Keratinocyte (primary cell): Measurements from ENCODE around the gene KDM8. TPM values are rescaled to one million over a fixed set of nuclear protein-coding genes. Genes with fewer than 3 reads are reported as not detected.

Experiments
- DNase-seq: peaks from one replicate; pipeline ENCODE4 v3.0.0-alpha.2; 2011; ENCODE audit warnings: low read depth, missing footprints, low spot score
- FAIRE-seq: peaks from 2 replicates; lab custom pipeline; 2011; peaks lifted over from hg19 to GRCh38; lab: Jason Lieb, UNC
- H2AFZ ChIP-seq: 2 replicates; pipeline ENCODE4 v1.6.0; 2012; ENCODE audit warnings: low read length, control low read depth, inconsistent platforms; ENCODE audit not compliant: control insufficient read depth
- H3K27ac ChIP-seq: 2 replicates; pipeline ENCODE4 v1.5.1; 2011; ENCODE audit warnings: low read length; ENCODE audit not compliant: control insufficient read depth, insufficient read depth
- H3K27me3 ChIP-seq: 3 replicates; pipeline ENCODE4 v1.6.0; 2011; ENCODE audit warnings: low read length; ENCODE audit not compliant: control insufficient read depth, insufficient read depth; ENCODE audit errors: extremely low read depth
- H3K36me3 ChIP-seq, 2 experiments: 2 replicates in 1 of 2; 3 replicates in 1 of 2; pipeline ENCODE4 v1.5.1; 2011; ENCODE audit warnings: low read length in 2 of 2, mild to moderate bottlenecking in 1 of 2; ENCODE audit not compliant: control insufficient read depth in 2 of 2, insufficient read depth in 2 of 2; ENCODE audit errors: extremely low read depth in 1 of 2
- H3K4me1 ChIP-seq: 3 replicates; pipeline ENCODE4 v1.5.1; 2011; ENCODE audit warnings: low read length; ENCODE audit not compliant: control insufficient read depth, insufficient read depth; ENCODE audit errors: extremely low read depth
- H3K4me2 ChIP-seq: 3 replicates; pipeline ENCODE4 v1.6.0; 2011; ENCODE audit warnings: low read depth, low read length; ENCODE audit not compliant: control insufficient read depth, insufficient read depth; ENCODE audit errors: extremely low read depth
- H3K4me3 ChIP-seq, 3 experiments: fragments of 200-600 bp in 1 of 3; sonication (generic) in 1 of 3; 2 replicates in 2 of 3; 3 replicates in 1 of 3; pipeline ENCODE4 v1.5.1; 2011 to 2016; ENCODE audit warnings: low read length in 3 of 3, mild to moderate bottlenecking in 3 of 3, control low read depth in 2 of 3, inconsistent platforms in 1 of 3, low read depth in 1 of 3, mixed read lengths in 1 of 3, mixed run types in 1 of 3, moderate library complexity in 1 of 3; ENCODE audit not compliant: control insufficient read depth in 2 of 3, insufficient read depth in 2 of 3; ENCODE audit errors: extremely low read depth in 1 of 3
- H3K79me2 ChIP-seq: 2 replicates; pipeline ENCODE4 v1.6.0; 2012; ENCODE audit warnings: low read length; ENCODE audit not compliant: control insufficient read depth, insufficient read depth
- H3K9ac ChIP-seq: 3 replicates; pipeline ENCODE4 v1.6.0; 2011; ENCODE audit warnings: low read length; ENCODE audit not compliant: control insufficient read depth, insufficient read depth; ENCODE audit errors: extremely low read depth
- H3K9me1 ChIP-seq: 3 replicates; pipeline ENCODE4 v1.6.0; 2011; ENCODE audit warnings: low read length; ENCODE audit not compliant: control insufficient read depth, insufficient read depth; ENCODE audit errors: extremely low read depth
- H3K9me3 ChIP-seq: 2 replicates; pipeline ENCODE4 v1.5.1; 2012; ENCODE audit warnings: low read depth, low read length; ENCODE audit not compliant: control insufficient read depth
- H4K20me1 ChIP-seq: 3 replicates; pipeline ENCODE4 v1.6.0; 2011; ENCODE audit warnings: low read length; ENCODE audit not compliant: control insufficient read depth, insufficient read depth; ENCODE audit errors: extremely low read depth
- EZH2 ChIP-seq: IDR thresholded peaks from one replicate; pipeline ENCODE4 v1.6.1; 2012; ENCODE audit warnings: inconsistent platforms, mild to moderate bottlenecking, low read length, moderate library complexity
- dilution Hi-C: fragments of 300-500 bp; cut with MboI; formaldehyde crosslinking; loops from one replicate; pipeline ENCODE4 v1.7.0; 2020; ENCODE audit warnings: low sequenced_read_pairs; ENCODE audit not compliant: extremely low pct_ligation_motif_present
- polyA plus RNA-seq, 5 experiments: library from polyadenylated mRNA; depleted of rRNA in 3 of 5; stranded (reverse) in 3 of 5; stranded (forward) in 1 of 5; unstranded in 1 of 5; fragments of >200 nt; gene quantifications; 1 replicate in 1 of 5; 2 replicates in 3 of 5; 3 replicates in 1 of 5; pipeline versions ENCODE4 v1.2.1 to v1.2.3, GENCODE V29; 2011 to 2012; ENCODE audit warnings: missing spikeins in 2 of 5, low read depth in 1 of 5, low replicate concordance in 1 of 5
- TF ChIP-seq, protein P1 (sequence below), 3 experiments: IDR thresholded peaks in 1 of 3; conservative IDR thresholded peaks in 1 of 3; optimal IDR thresholded peaks in 1 of 3; 2 replicates in 2 of 3; 3 replicates in 1 of 3; pipeline versions ENCODE3 to v1.5.1; 2011; ENCODE audit warnings: low read length in 3 of 3, mild to moderate bottlenecking in 3 of 3, moderate library complexity in 2 of 3, control low read depth in 1 of 3, inconsistent platforms in 1 of 3; ENCODE audit not compliant: insufficient read depth in 2 of 3; ENCODE audit errors: extremely low read depth in 1 of 3

KDM8 gene
- polyA plus RNA-seq, 1 donor (not counting 4 experiments of a cell fraction or from before 2014, with no cell fraction given), result 1.5 TPM

GRCh38 chr16:27226976-27227705, 23.8 kb downstream of the KDM8 start:
- no peak overlapping the region for H2AFZ ChIP-seq
- no peak overlapping the region for H3K9ac ChIP-seq
- FAIRE-seq (no peak), DNase-seq (no peak)
- dilution Hi-C loops, result no loop called here
- H3K4me1 ChIP-seq, result peaks cover 10% of the 10 kb centered on the region
- no peaks in the 10 kb centered on the region for H3K9me1 ChIP-seq
- H3K27me3 ChIP-seq, result no peaks in the 10 kb centered on the region
- H3K4me3 ChIP-seq, result no peak overlapping the region
- H3K36me3 ChIP-seq, result peaks cover 7 to 34% of the 10 kb centered on the region in 2 experiments
- TF ChIP-seq, protein P1, sequence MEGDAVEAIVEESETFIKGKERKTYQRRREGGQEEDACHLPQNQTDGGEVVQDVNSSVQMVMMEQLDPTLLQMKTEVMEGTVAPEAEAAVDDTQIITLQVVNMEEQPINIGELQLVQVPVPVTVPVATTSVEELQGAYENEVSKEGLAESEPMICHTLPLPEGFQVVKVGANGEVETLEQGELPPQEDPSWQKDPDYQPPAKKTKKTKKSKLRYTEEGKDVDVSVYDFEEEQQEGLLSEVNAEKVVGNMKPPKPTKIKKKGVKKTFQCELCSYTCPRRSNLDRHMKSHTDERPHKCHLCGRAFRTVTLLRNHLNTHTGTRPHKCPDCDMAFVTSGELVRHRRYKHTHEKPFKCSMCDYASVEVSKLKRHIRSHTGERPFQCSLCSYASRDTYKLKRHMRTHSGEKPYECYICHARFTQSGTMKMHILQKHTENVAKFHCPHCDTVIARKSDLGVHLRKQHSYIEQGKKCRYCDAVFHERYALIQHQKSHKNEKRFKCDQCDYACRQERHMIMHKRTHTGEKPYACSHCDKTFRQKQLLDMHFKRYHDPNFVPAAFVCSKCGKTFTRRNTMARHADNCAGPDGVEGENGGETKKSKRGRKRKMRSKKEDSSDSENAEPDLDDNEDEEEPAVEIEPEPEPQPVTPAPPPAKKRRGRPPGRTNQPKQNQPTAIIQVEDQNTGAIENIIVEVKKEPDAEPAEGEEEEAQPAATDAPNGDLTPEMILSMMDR (optimal IDR thresholded peaks at IDR 0.05 in 1 of 3, IDR thresholded peaks at IDR 0.05 in 1 of 3, conservative IDR thresholded peaks at IDR 0.05 in 1 of 3; ENCODE audit: extremely low read depth in 1 of 3, insufficient read depth in 2 of 3, low read length in 3 of 3), result no peak
- no peak for TF ChIP-seq EZH2
- no peaks in the 10 kb centered on the region for H3K79me2 ChIP-seq
- H3K4me2 ChIP-seq, result no peak overlapping the region
- no peaks in the 10 kb centered on the region for H3K9me3 ChIP-seq
- no peak overlapping the region for H3K27ac ChIP-seq
- no peaks in the 10 kb centered on the region for H4K20me1 ChIP-seq

DNA sequence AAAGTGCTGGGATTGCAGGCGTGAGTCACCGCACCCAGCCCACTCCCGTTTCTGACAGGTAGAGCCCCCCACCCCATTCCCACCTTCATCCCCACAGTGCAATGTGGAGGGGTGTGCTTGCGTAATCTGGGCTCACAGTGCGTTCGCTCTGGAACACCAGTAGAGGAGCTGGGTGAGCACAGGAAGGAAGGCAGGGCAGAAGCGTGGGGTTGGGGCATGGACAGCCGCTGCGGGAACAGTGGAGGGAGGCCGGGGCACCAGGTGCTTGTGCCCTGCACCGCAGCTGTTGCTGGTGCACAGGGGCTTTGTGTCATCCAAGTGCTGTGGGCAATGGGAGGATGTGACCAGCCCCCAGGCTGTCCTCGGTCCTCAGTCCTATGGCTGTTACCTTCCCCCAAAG, 24.7 kb downstream of the KDM8 start:
- Histone ChIP-seq H3K9ac (no peak overlapping the region), H3K4me2 (no peak overlapping the region), H3K9me3 (no peaks in the 10 kb centered on the region), H4K20me1 (no peaks in the 10 kb centered on the region), H3K27me3 (no peaks in the 10 kb centered on the region), H3K4me3 (no peak overlapping the region), H2AFZ (no peak overlapping the region), H3K79me2 (no peaks in the 10 kb centered on the region), H3K36me3 (peaks cover 14 to 36% of the 10 kb centered on the region in 2 experiments), H3K4me1 (peaks cover 10% of the 10 kb centered on the region), H3K27ac (no peak overlapping the region), H3K9me1 (no peaks in the 10 kb centered on the region)
- no peak for FAIRE-seq
- no peak for DNase-seq
- no peak for TF ChIP-seq EZH2
- TF ChIP-seq, protein P1 (optimal IDR thresholded peaks at IDR 0.05 in 1 of 3, IDR thresholded peaks at IDR 0.05 in 1 of 3, conservative IDR thresholded peaks at IDR 0.05 in 1 of 3; ENCODE audit: extremely low read depth in 1 of 3, insufficient read depth in 2 of 3, low read length in 3 of 3), result no peak
- dilution Hi-C loops, result no loop called here
